GF-D8 (cell line): Measurements from ENCODE around the gene CILP.
"Not testable (repeated sequence)": the region's sequence is repeated elsewhere in the genome, so short reads cannot be mapped to it uniquely, and the experiment has no call there.

ENCODE experiments used
- DNase-seq: peaks from one replicate; lab custom pipeline; 2025; lab: John Stamatoyannopoulos, UW

Gene CILP

DNA sequence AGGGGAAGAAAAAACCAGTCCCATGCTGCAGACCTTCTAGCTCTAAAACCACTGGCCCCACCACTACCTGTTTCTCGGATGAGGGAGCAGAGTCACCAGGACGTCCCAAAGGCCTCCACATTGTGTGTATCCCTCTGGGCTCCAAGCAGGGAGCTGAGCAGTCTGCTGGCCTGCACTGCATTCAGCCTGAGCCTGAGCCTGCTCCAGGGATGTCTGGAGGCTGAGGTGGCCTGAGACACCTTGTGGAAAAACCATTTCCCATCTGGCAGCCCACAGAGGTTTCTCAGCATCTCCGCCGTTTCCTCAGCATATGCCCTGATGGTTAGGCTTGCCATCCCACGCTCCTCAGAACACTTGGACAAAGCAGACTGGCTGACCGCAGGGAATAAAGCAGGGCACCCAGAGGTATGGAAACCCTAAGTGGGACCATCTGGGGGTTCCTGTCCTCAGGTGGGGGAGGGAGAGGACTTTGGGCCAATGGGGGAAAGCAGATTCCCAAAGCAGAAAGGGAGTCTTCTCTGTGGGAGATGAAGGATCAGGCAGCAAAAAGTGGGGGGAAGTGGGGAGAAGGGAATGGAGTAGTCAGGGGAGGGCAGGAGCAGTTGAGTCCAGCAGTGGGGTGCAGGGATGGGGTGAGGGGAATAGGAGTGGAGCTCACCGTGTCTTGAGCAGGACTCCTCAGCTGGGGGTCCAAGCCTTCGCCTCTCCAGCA is at the start of gene CILP:
Gene CILP, minus strand, starts transcription at position 704 of the 712 bp plus-strand sequence. CDS start 1,718 bp downstream, outside the sequence.
- no peak for DNase-seq

DNA sequence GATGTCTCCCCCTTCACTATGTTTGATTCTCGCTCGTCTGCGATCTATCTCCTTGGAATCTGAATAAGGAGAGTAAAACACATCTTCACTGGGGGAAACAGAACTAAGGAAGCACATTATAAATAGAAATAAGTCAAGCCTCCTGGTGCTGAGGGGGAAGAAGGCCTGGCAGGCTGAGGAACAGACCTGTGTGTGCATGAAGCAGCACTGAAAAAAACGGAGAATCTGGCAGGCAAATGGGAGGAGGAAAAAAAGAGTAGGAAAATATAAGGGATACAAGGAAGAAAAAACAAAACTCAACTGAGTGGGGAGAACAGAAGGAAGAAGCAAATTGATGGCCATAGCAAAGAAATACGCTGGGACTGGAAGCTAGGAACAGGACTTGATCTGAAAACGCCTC is 49.7 kb upstream of the CILP start:
- no peak for DNase-seq

- no peak for DNase-seq
Observed at GRCh38 chr15:65259367-65259797, 48.1 kb upstream of the CILP start.

- no peak for DNase-seq
Observed at GRCh38 chr15:65258375-65259262, 47.3 kb upstream of the CILP start.

GRCh38 chr15:65255486-65256140 is 44.3 kb upstream of the CILP start:
- no peak for DNase-seq

- no peak for DNase-seq
Observed at GRCh38 chr15:65254758-65255157, 43.5 kb upstream of the CILP start.

DNA sequence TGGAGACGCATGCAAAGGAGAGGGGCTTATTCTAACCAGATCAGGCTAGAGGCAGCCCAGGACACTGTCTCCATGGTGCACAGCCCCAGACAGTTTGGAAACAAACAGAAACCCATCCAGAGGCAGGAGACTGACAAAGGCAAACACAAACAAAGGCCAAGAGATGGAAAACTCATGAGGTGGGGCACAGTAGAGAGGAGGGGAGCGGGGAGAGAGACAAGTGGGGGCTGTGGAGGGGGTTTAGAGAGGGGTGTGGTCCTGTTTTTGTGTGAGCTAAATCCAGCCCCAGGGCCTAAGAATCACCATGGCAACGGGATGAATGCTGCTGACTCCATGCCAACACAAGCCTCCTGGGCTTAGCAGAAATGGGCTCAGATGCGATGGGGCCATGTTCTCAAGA is 43.1 kb upstream of the CILP start:
- no peak for DNase-seq

DNA sequence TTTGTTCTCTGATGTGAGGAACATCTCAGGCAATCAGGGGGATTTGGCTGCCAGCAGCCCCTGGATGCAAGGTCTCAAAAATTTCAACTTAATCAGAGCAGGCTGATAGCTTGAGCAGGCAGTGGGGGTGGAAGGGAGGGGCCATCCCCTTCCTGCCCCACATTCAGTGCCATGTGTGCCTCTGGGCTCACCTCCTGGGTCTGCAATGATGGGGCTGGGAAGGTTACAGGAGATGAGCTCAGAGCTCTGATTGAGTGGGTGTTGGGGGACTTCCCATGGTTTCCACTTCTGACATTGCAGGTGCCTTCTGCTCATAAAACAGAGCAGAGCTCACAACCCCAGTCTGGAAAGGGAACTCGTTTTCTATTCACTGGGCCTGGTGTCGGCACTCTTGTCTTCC is 38.4 kb upstream of the CILP start:
- no peak for DNase-seq

DNA sequence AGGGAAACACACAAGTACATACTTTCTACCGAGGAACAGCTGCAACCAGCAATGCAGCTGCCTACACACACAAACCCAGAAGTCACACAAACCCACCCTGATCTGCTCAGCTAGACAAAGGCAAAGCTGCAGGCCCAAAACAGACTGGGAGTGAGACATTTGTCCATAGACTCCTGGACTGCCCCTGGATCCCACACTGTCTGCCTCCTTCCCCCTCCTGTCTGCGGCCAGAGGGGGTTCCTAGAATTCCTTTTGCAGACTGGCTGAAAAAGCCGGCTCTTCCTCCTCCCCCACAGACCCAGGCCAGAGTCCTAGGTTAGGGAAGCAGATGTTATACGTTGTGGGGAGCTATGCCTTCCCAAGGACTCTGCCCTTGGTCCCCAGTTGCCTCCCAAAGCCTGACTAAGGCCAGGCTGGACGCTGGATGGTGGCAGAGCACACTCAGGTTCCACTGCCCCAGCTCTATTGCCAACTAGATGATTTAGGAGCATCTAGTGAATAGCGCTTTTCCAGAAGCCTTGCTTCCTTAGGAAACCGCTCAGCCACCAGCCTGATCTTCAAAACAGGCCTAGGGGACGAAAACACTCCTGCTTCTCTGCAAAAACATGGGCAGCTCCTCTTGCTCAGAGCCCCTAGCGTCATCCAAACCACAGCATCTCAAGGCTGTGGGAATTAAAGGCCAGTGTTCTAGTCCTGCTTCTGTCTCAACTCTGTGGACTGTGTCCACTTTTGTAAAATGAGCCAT is 37.4 kb upstream of the CILP start:
- no peak for DNase-seq

DNA sequence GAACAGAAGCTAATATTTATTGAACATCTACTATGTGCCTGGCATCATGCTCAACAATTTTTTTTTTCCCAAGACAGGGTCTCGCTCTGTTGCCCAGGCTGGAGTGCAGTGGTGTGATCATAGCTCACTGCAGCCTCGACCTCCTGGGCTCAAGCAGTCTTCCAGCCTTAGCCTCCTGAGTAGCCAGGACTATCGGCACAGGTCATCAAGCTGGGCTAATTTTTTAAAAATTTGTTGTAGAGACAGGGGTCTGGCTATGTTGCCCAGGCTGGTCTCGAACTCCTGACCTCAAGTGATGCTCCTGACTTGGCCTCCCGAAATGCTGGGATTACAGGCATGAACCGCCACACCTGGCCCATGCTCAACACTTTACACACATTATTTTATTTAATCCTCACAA is 35.7 kb upstream of the CILP start:
- DNase-seq, result no peak

DNA sequence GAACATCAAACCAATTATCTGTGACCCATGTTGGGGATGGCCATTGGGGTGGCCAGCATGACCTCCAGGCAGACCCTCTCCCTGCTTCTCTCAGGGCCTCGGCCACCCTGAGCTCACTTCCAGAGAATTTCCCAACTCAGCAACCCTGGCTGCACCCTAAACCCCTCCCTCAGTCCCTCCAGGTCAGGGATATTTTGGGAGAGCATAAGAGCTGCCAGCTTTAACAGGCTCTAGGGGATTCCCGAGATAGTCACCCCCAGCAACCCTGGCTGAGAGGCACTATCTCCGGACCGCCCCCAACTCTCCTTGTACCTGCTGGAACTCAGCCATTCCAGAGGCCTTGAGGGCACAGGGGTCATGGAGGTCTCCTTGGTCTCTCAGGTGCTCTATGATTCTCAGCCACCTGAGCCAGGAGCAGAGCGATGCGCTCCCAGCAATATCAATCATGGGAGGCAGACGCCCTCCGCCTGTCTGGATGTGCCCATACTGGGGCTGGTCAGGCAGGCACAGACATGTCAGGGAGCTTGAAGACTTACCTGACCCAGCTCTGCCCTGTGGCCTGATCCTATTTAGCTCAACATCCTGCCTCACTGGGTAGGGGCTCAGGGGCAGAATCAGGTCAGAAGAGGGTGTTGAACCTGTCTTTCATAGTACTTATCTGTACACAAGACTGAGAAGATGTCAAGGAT is 34.9 kb upstream of the CILP start:
- DNase-seq, result no peak

DNA sequence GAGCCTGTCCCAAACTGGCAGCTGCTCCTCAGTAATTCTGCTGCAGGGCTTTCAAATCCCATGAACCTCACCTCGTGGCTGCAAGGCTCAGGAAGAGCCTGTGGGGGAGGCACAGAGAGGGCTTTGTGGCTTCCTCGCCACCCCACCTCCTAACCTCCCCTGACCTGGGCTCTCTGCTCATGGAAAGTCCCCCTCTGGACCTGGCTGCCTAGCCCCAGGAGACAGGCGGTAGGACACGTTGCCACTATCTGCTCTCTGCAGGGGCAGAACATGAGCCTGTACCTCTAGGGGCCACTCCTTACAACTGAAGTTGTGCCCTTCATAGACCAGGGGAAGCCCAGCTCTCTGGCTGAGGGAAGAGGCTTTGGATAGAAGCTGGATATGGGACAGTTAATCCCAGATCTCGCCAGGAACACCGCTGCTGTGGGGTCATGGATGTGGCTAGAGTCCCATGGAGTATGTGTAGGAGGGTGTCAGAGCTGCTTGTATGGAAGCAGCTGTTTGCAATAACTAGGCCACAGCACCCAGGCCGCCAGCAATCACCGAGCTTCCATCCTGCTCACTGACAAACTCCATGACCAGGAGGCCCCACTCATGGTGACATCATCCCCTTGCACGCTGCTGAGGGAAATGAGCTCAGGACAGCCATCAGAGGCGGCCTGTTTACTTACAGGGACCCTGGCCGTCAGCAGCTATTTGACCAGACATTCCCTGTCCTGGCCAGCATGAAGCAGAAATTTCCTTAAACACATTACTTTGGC is 34.0 kb upstream of the CILP start:
- DNase-seq, result no peak

GRCh38 chr15:65244638-65245037 is 33.4 kb upstream of the CILP start:
- no peak for DNase-seq

GRCh38 chr15:65236443-65236842 is 25.2 kb upstream of the CILP start:
- not testable (repeated sequence) for DNase-seq

GRCh38 chr15:65233696-65234095 is 22.4 kb upstream of the CILP start:
- DNase-seq, result no peak

DNA sequence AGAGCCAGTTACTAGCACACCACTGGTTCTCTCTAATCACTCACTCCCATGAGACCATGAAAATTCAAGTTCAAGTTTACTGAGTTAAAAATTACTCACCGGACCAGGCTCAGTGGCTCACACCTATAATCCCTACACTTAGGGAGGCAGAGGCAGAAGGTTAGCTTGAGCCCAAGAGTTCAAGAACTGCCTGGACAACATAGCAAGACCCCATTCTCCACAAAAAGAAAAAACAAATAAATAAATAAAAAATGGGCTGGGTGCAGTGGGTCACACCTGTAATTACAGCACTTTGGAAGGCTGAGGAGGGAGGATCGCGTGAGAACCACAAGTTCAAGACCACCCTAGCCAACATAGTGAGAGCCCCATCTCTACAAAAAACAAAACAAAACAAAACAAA is 21.2 kb upstream of the CILP start:
- no peak for DNase-seq

DNA sequence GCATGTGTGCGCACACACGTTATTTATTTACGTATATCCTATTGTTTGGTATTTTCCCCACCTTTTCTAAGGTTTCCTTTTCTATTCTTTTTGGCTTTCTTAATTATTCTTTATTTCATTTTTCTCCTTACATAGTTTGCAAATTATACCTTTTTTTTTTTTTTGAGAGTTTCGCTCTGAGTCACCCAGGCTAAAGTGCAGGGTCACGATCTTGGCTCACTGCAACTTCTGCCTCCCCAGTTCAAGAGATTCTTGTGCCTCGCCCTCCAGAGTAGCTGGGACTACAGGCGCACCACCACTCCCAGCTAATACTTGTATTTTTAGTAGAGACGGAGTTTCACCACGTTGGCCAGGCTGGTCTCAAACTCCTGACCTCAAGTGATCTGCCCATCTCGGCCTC is 20.0 kb upstream of the CILP start:
- no peak for DNase-seq

- DNase-seq, result not testable (repeated sequence)
Observed at GRCh38 chr15:65226901-65227300, 15.6 kb upstream of the CILP start.

DNA sequence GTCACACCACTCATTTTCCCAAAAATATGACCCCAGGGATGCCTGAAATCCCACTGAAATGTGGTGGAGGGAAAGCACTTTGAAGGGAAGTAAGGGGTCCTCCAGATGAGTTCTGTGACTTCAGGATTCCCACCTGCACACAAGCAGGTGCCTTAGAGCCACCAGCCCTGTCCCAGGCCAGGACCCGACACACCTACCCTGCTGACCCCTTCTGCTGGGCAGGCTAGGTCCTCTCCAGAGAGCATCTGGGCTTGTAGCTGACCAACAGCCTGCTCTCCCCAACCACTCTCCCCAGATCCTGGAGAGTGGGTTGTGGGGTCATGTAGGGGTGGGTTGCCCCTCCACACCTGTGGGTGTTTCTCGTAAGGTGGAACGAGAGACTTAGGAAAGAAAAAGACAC is 14.9 kb upstream of the CILP start:
- no peak for DNase-seq

GRCh38 chr15:65223996-65224395 is 12.7 kb upstream of the CILP start:
- no peak for DNase-seq

DNA sequence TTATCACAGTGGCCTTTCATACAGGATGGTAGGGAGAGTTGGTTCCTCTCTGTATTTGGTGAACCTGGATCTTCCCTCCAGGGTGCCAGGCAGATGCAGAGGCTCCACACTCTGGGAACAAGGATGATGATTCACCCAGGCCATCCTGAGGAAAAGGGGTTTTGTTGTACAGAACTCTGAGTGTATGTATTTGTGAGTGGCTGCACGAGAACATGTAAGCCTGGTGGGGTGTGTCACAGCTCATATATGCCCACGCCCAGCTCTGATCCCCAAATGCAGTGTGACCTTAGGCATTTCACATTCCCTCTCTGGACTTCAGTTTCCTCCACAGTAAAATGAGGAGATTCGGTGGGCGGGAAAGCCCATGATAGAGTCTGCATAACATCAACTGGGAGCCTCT is 11.6 kb upstream of the CILP start:
- DNase-seq, result no peak
